Astrocyte of the cerebellum (primary cell): ENCODE data around the gene SLC12A7.

Source experiments
- DNase-seq: peaks from one replicate; pipeline ENCODE4 v3.0.0-alpha.2; 2011; ENCODE audit warnings: low read depth
- H3K4me3 ChIP-seq: 2 replicates; pipeline ENCODE4 v1.5.1; 2011; ENCODE audit warnings: mild to moderate bottlenecking, low read depth, low read length, moderate library complexity
- CTCF ChIP-seq: IDR thresholded peaks from 2 replicates; pipeline ENCODE4 v1.5.1; 2012; ENCODE audit warnings: low read length, low read depth, moderate library complexity, mild to moderate bottlenecking; ENCODE audit errors: missing control alignments
- in situ Hi-C: cut with HindIII; loops from 2 replicates; pipeline ENCODE4 v1.10.0; 2017; ENCODE audit warnings: low sequenced_read_pairs

The SLC12A7 gene

DNA sequence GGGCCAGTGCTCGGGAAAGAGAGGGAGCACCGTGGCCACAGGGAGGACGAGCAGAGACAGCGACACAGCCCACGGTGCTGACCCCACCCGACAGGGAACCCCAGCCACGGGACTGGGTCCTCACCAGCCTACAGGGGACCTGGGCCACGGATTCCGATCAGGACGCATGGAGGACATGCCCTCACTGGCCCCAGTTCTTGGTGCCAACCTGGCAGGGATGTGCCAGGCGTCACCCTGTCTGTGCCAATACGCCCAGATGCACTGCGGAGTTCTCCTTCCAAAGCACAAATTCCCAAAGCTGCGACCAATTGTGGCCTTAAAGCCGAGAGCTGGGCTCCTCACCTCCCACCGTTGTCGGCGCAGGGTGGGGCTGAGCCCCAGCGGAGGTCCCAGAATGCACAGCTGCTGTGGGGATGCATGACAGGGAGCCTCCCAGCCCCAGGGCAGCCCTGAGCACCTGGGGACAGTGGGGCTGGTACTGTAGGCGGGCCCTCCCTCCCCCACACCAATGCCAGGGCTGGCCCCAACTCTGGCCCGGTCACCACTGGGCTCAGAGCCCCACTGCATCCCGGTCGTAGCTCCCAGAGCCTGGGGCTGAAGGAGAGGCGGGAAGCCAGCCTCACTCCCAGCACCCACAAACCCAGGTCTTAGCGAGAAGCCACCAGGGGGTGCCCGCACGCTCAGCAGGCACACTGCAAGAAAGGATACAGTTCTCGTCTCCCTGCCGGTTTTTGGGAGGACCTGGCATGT is 59.0 kb downstream of the SLC12A7 start:
- in situ Hi-C loops = no loop called here
- TF ChIP-seq CTCF = no peak
- H3K4me3 ChIP-seq = no peak overlapping the region
- no peak for DNase-seq

- in situ Hi-C loops = no loop called here
- TF ChIP-seq CTCF = no peak
- H3K4me3 ChIP-seq = no peak overlapping the region
- DNase-seq = no peak
These were observed 59.8 kb downstream of the SLC12A7 start for GRCh38 chr5:1052076-1052475.

DNA sequence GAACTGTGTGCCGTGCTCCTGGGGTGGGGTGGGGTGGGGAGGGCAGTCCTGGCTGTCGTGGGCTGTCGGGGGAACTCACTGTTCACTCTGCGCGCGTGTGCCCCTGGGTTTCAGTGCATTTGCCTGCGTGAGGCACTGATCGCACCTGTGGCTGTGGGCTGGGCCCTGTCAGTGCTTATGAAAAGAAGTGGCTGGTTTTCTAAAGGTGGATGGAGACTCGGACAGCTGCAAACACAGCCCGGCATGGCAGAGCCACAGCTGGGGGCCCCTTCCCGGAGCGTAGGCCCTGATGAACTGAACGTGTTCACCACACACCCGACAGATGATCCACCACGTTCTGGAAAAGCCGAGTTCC is 60.5 kb downstream of the SLC12A7 start:
- TF ChIP-seq CTCF = no peak
- no peak for DNase-seq
- in situ Hi-C loops = no loop called here
- H3K4me3 ChIP-seq = no peak overlapping the region

DNA sequence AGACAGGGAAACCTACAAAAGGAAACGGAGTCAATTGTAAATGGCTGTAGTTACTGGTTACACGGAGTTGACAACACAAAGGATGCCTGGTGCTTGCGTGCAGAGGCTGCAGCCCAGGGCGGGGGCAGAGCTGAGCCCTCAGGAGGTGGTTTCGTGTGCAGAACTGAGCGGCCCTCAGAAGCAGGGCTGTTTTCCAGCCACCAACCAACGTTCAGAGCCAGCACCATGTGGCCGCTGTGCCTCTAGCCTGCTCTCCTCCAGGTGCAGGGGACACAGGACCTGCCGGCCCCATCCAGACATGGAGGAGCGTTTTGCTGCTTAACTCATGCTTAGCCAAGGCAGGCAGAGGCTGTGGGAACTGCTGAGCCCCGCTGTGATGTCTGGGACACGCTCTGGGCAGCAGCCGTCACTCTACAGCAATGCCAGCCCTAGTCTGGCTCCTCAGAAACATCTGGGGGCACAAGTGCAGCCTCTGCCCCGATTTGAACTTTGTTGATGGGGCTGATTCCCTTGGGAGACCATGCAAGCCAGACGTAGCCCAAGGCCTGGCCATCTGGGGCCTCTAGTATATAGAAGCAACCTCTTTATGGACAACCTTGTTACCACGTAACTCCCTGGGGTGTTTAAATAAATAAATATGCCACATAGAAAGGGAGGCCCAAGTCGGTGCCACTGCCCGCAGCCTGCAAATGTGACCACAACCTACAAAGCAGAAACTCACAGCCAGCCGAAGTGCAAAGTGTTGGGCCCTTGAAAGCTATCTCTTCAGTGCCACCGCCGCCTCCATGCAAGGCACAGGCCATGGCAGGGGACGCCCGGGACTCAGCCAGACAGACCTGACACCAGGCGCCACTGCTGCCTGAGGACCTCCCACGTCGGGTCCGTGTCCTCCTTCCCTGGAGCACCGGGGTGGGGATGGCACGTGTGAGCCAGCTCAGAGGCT is 61.2 kb downstream of the SLC12A7 start:
- no peak for TF ChIP-seq CTCF
- in situ Hi-C loops = no loop called here
- no peak for DNase-seq
- no peak overlapping the region for H3K4me3 ChIP-seq

DNA sequence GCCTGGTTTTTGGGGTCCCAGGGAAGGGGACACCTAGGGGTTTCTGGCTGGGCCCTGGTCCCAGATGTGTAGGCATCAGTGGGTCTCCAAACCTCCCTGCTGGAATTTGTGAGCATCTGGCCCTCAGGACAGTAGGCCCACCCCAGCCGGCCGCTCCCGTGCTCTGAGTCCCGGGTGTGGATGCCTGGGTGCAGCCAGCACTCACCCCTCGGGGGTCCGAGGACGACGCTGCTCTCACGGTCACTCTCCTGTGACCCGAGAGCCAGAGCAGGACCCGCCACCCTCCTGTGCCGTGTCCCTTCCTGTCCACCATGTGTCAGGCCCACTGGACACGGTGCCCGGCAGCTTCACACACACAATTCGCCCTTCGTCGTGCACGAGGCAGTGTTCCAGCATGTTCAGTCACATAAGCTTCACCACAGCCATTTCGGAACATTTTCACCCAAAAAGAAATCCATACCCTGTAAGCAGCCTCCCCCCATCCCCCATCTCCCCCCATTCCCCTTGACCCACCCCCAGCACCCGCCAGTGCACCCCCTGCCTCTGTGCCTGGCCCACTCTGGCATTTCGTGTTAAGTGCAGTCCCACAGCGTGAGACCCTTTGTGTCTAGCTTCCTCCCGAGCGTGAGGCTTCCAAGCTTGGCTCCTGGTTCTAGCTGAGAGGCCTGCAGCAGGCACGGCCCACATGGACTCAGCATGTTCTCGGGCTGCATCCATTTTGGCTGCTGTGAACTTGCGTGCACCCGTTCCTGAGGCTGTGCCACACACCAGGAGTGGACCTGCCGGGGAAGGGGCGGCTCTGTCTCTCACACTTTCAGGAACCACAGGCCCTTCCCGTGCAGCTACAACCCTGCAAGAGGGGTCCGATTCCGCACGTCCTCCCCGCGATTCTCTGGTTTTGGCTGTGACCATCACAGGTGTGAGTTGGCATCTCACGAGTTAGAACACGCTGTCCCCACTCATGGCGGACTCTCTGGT is 62.7 kb downstream of the SLC12A7 start:
- no peak for TF ChIP-seq CTCF
- in situ Hi-C loops = loop anchor here (10.0 kb wide), 1 partner anchor 64 kb away; no protein-coding TSS in a partner anchor
- DNase-seq = no peak
- H3K4me3 ChIP-seq = no peak overlapping the region
